Vagina (tissue), 2 donors: ENCODE data around the gene SUSD3. TPM values are rescaled to one million over a fixed set of nuclear protein-coding genes. Genes with fewer than 3 reads are reported as not detected.

Experiments used
- DNase-seq, 2 donors: peaks; one replicate each; pipeline ENCODE4 v3.0.0-alpha.2; 2017; ENCODE audit errors: extremely low spot score in 2 of 2
- H3K27ac ChIP-seq: fragments of 200-600 bp; sonication (generic); one replicate; pipeline ENCODE4 v1.5.1; 2019
- H3K27me3 ChIP-seq: fragments of 200-600 bp; sonication (generic); one replicate; pipeline ENCODE4 v1.5.1; 2019
- H3K36me3 ChIP-seq, 2 donors: fragments of 200-600 bp; sonication (generic); one replicate each; pipeline ENCODE4 v1.5.1; 2017 to 2019
- H3K4me1 ChIP-seq: fragments of 200-600 bp; sonication (generic); one replicate; pipeline ENCODE4 v1.5.1; 2019
- H3K4me3 ChIP-seq, 2 donors: fragments of 200-600 bp; sonication (generic); 1 replicate in 1 of 2; 2 replicates in 1 of 2; pipeline ENCODE4 v1.5.1; 2016 to 2019
- H3K9me3 ChIP-seq: fragments of 200-600 bp; sonication (generic); one replicate; pipeline ENCODE4 v1.5.1; 2019
- POLR2A ChIP-seq, 2 donors: fragments of 450-650 bp; IDR thresholded peaks; one replicate each; pipeline ENCODE4 v1.6.1; 2017; ENCODE audit warnings: antibody characterized with exemption in 2 of 2, mild to moderate bottlenecking in 2 of 2, moderate library complexity in 2 of 2
- POLR2AphosphoS5 ChIP-seq, 2 donors: sonication (generic); formaldehyde crosslinking; IDR thresholded peaks; one replicate each; pipeline ENCODE4 v1.9.0; 2017; ENCODE audit warnings: antibody characterized with exemption in 2 of 2, mild to moderate bottlenecking in 2 of 2, low read depth in 1 of 2; ENCODE audit not compliant: insufficient read depth in 1 of 2
- intact Hi-C: fragments of 100-400 bp; cut with DNase I; formaldehyde crosslinking; loops from one replicate; pipeline ENCODE4 v1.15.1; 2023
- total RNA-seq: library from RNA; depleted of rRNA; stranded (reverse); fragments of >200 nt; gene quantifications from one replicate; pipeline ENCODE4 v1.2.3, GENCODE V29; 2016
- TF ChIP-seq, protein P1 (sequence below), 3 experiments: fragments of 450-650 bp in 2 of 3; fragments of 200-600 bp in 1 of 3; sonication (generic) in 1 of 3; IDR thresholded peaks; one replicate each; pipeline ENCODE4 v1.5.1; 2017 to 2019; ENCODE audit warnings: antibody characterized with exemption in 3 of 3, mild to moderate bottlenecking in 2 of 3, moderate library complexity in 2 of 3

Gene SUSD3
- total RNA-seq, 1 donor from 2014 or later = 25.0 TPM

DNA sequence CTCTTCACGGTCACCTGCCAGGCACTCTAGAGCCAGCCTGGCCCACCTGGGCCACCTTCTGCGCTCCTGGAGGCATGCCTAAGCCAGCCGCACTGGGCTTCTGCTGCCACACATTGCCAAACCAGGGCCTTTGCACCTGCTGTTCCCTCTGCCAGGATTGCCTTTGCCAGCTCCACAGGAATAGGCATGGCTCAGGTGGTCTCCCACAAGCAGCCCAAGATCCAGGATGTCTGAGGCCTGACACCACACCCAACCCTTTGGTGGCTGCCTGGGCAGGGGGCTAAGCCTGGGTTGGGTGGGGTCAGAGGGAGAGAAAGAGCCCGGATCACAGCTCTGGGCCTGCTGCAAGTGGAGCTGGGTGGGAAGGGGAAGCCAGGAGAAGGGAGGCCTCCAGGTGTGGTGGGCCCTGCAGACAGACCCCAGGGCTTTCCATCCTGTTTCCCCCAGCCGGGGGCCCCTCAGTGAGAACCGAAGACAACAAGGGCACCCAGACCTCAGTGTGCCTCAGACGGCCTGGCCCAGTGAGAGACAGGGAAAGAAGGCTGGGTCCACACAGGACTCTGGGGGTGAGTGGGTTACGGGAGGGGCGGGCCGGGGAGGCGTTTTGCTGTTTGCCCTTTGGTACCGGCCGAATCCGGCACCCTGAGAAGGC, 672 bp upstream of the SUSD3 start:
- H3K4me3 ChIP-seq = peak overlapping the region in 1 of 2 donors; percentile 57
- no peaks in the 10 kb centered on the region for H3K27me3 ChIP-seq
- peak overlapping the region; percentile 77 for H3K27ac ChIP-seq
- H3K36me3 ChIP-seq = no peaks in the 10 kb centered on the region
- intact Hi-C loops = no loop called here
- no peak for TF ChIP-seq POLR2A (IDR thresholded peaks at IDR 0.05)
- TF ChIP-seq, protein P1, sequence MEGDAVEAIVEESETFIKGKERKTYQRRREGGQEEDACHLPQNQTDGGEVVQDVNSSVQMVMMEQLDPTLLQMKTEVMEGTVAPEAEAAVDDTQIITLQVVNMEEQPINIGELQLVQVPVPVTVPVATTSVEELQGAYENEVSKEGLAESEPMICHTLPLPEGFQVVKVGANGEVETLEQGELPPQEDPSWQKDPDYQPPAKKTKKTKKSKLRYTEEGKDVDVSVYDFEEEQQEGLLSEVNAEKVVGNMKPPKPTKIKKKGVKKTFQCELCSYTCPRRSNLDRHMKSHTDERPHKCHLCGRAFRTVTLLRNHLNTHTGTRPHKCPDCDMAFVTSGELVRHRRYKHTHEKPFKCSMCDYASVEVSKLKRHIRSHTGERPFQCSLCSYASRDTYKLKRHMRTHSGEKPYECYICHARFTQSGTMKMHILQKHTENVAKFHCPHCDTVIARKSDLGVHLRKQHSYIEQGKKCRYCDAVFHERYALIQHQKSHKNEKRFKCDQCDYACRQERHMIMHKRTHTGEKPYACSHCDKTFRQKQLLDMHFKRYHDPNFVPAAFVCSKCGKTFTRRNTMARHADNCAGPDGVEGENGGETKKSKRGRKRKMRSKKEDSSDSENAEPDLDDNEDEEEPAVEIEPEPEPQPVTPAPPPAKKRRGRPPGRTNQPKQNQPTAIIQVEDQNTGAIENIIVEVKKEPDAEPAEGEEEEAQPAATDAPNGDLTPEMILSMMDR (IDR thresholded peaks at IDR 0.05) = no peak
- TF ChIP-seq POLR2AphosphoS5 (IDR thresholded peaks at IDR 0.05; ENCODE audit: insufficient read depth in 1 of 2, low read depth in 1 of 2) = no peak
- DNase-seq = no peak
- H3K4me1 ChIP-seq = peaks cover 36% of the 10 kb centered on the region
- H3K9me3 ChIP-seq = no peaks in the 10 kb centered on the region

DNA sequence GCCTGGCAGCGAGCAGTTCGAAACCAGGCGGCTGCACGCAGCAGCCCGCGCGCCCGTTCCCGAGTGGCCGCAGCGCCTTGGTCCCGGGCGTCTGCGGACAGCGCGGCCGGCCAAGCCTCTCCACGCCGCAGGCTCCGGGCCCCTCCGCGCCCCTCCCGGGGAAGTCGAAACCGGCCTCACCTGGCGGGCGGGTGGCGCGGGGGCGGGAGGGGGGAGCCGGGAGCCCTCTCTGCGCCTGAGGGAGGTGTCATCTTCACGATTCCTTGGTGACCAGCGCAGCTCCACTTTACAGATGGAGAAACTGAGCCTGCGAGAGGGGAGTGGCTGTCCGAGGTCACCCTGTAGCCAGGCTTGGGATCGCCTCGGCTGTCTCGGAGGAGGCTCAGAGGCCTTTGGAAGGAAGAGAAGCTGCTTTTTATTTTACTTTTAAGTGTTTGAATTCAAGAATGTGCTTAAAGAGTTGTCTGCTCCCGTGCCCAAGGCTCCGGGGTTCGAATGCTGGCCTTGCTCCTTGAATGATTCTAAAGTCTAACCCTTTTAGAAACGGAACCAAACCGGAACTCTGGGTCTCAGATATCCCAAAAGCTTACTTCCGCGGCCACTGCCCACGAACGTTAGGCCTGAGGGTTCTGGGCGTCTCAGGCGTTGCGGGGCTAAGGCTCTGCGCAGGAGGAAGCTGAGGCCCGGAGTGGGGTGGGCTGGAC, 662 bp downstream of the SUSD3 start:
- intact Hi-C loops = no loop called here
- Histone ChIP-seq H3K27me3 (no peaks in the 10 kb centered on the region), H3K9me3 (no peaks in the 10 kb centered on the region), H3K27ac (peak overlapping the region; percentile 77), H3K4me3 (peak overlapping the region; percentile 57 to 68), H3K36me3 (no peaks in the 10 kb centered on the region), H3K4me1 (peaks cover 36% of the 10 kb centered on the region)
- DNase-seq = no peak
- TF ChIP-seq, protein P1 (IDR thresholded peaks at IDR 0.05) = no peak
- TF ChIP-seq POLR2AphosphoS5 (IDR thresholded peaks at IDR 0.05; ENCODE audit: insufficient read depth in 1 of 2, low read depth in 1 of 2) = no peak
- TF ChIP-seq POLR2A (IDR thresholded peaks at IDR 0.05) = no peak

DNA sequence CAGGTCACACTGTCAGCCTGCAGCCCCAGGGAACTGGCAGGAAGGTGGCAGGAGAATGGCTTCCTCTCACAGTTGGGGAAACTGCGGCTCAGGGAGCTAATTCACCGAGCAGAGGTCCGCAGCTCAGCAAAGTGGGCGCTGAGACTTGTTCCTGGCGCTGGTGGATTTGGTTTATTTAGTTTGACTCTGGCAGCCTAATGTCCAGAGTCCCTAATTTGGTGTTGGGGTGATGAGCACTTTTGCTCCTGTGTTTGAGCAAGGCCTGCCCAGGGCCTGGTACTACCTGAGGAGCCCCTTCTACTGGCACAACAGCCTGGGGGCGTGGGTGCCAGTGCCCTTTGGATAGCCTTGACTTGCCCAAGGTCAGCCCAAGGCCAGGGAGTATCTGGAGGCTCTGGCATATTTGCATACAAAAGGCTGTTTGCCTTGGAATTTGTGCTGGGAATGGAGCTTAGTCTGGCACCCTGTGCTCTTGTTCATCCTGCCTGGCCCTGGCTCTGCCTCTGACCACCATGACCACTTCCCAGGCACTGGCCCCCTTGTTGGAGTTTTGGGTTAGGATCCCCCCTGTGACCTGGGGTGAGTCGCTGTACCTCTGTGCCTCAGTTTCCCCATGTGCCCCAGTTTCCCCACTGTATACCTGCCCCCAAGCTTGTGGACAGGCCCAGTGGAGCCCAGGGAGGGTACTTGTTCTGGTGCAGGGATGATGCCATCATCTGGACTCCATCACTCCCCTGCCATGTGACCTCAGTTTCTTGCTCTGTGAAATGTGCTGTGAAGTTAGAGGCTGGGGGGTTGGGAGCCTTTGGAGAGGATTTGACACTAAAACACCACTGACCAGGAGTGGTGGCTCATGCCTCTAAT, 1.4 kb downstream of the SUSD3 start:
- Histone ChIP-seq H3K27ac (peak overlapping the region; percentile 77), H3K4me3 (peak overlapping the region; percentile 57 to 68)
- TF ChIP-seq, protein P1 (IDR thresholded peaks at IDR 0.05) = no peak
- TF ChIP-seq POLR2AphosphoS5 (IDR thresholded peaks at IDR 0.05; ENCODE audit: insufficient read depth in 1 of 2, low read depth in 1 of 2) = peak in 1 of 2 donors; percentile 24

GRCh38 chr9:93060746-93061259, 2.3 kb downstream of the SUSD3 start:
- no peaks in the 10 kb centered on the region for H3K27me3 ChIP-seq
- H3K9me3 ChIP-seq = no peaks in the 10 kb centered on the region
- DNase-seq = no peak
- H3K27ac ChIP-seq = peak overlapping the region; percentile 77
- no peaks in the 10 kb centered on the region for H3K36me3 ChIP-seq
- peak overlapping the region in 1 of 2 donors; percentile 8 for H3K4me3 ChIP-seq
- TF ChIP-seq, protein P1 (IDR thresholded peaks at IDR 0.05) = no peak
- TF ChIP-seq POLR2A (IDR thresholded peaks at IDR 0.05) (no peak), POLR2AphosphoS5 (IDR thresholded peaks at IDR 0.05; ENCODE audit: insufficient read depth in 1 of 2, low read depth in 1 of 2) (peak in 1 of 2 donors; percentile 50)
- H3K4me1 ChIP-seq = peaks cover 41% of the 10 kb centered on the region
- intact Hi-C loops = no loop called here

More for the DNA sequence above, 1.4 kb downstream of the SUSD3 start:
- H3K9me3 ChIP-seq = no peaks in the 10 kb centered on the region
- H3K27me3 ChIP-seq = no peaks in the 10 kb centered on the region
- intact Hi-C loops = no loop called here
- no peak for DNase-seq
- no peaks in the 10 kb centered on the region for H3K36me3 ChIP-seq
- H3K4me1 ChIP-seq = peaks cover 39% of the 10 kb centered on the region
